ENCODE measurements around the gene PCDHGB5. TPM values are rescaled to one million over a fixed set of nuclear protein-coding genes. Genes with fewer than 3 reads are reported as not detected.
A peak's percentile ranks its signal among the peaks of the same experiment; 100 is the strongest.
"Not testable (repeated sequence)": the region's sequence is repeated elsewhere in the genome, so short reads cannot be mapped to it uniquely, and the experiment has no call there.

PCDHGB5 gene
- 6.0 TPM for total RNA-seq
- long read RNA-seq = 0 reads

GRCh38 chr5:141397756-141398551, at the start of gene PCDHGB5:
Gene PCDHGB5, plus strand, starts transcription at chr5:141397947. Its CDS starts 181 bp downstream, at chr5:141398128.
- Histone ChIP-seq H3K27ac (replicated peaks) (peak within 1 kb of the TSS; percentile 61), H3K36me3 (peaks cover 25% of the 10 kb centered on the region), H3K4me1 (peaks cover 24% of the 10 kb centered on the region), H3K4me3 (peak within 1 kb of the TSS; percentile 59), H3K9me3 (replicated peaks) (peaks cover 93% of the 10 kb centered on the region)
- intact Hi-C loops (cut with micrococcal nuclease); H3K27me3 ChIP-seq (ENCODE audit: low read depth): not testable (repeated sequence)
- peak; percentile 73 for TF ChIP-seq CTCF (IDR thresholded peaks at IDR 0.05; ENCODE audit: borderline replicate concordance)
- peak; percentile 48 for DNase-seq

- H3K4me1 ChIP-seq = peaks cover 59% of the 10 kb centered on the region
- H3K4me3 ChIP-seq = peak within 1 kb of the TSS; percentile 54
- H3K27me3 ChIP-seq (ENCODE audit: low read depth) = no peaks in the 10 kb centered on the region
- peaks cover 22% of the 10 kb centered on the region for H3K36me3 ChIP-seq
- peaks cover 98% of the 10 kb centered on the region for H3K9me3 ChIP-seq (replicated peaks)
- TF ChIP-seq CTCF (IDR thresholded peaks at IDR 0.05; ENCODE audit: borderline replicate concordance) = peak; percentile 74
- DNase-seq = no peak
- peak within 1 kb of the TSS; percentile 50 for H3K27ac ChIP-seq (replicated peaks)
- intact Hi-C loops (cut with micrococcal nuclease) = no loop called here
Measured at GRCh38 chr5:141349917-141350619, 47.7 kb upstream of the PCDHGB5 start, which contains the start of gene PCDHGB1. Gene PCDHGB1, plus strand, starts transcription at chr5:141350099. Its CDS starts 162 bp downstream, at chr5:141350261.

- no peak for TF ChIP-seq CTCF (IDR thresholded peaks at IDR 0.05; ENCODE audit: borderline replicate concordance)
- Histone ChIP-seq H3K4me1 (peaks cover 61% of the 10 kb centered on the region), H3K27me3 (ENCODE audit: low read depth) (no peaks in the 10 kb centered on the region), H3K27ac (replicated peaks) (no peak overlapping the region), H3K4me3 (no peak overlapping the region), H3K9me3 (replicated peaks) (peaks cover 98% of the 10 kb centered on the region), H3K36me3 (peaks cover 27% of the 10 kb centered on the region)
- intact Hi-C loops (cut with micrococcal nuclease) = no loop called here
- DNase-seq = no peak
Measured at GRCh38 chr5:141351591-141351990, 46.2 kb upstream of the PCDHGB5 start.

DNA sequence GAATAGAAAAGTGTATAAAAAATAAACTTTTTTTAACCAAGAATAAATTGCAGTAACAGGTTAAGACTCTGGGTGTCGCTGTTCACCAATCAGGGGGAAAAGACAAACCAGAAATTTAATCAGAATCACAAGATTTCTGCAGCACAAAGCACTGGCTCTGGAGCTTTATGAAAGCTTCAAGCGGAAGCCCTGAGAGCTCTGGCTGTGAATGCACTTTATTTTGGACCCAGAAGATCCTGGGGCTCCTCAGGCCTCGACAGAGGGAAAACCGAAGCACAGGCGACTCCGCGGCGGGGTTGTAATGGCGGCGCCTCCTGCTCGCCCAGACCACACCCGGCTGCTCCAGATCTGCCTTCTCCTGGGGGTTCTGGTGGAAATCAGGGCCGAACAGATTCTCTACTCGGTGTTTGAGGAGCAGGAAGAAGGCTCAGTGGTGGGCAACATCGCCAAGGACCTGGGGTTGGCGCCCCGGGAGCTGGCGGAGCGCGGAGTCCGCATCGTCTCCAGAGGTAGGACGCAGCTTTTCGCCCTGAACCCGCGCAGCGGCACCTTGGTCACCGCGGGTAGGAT, 42.8 kb upstream of the PCDHGB5 start, which contains the start of gene PCDHGA4:
Gene PCDHGA4 (plus strand): TSS at position 122 of the 570 bp plus-strand sequence. CDS start 87 bp downstream, at position 209.
- intact Hi-C loops (cut with micrococcal nuclease) = no loop called here

More for the DNA sequence above, 42.8 kb upstream of the PCDHGB5 start, which contains the start of gene PCDHGA4:
- Histone ChIP-seq H3K4me1 (peaks cover 58% of the 10 kb centered on the region), H3K27ac (replicated peaks) (peak within 1 kb of the TSS; percentile 21), H3K9me3 (replicated peaks) (peaks cover 98% of the 10 kb centered on the region), H3K36me3 (peaks cover 21% of the 10 kb centered on the region), H3K4me3 (peak within 1 kb of the TSS; percentile 54), H3K27me3 (ENCODE audit: low read depth) (no peaks in the 10 kb centered on the region)
- TF ChIP-seq CTCF (IDR thresholded peaks at IDR 0.05; ENCODE audit: borderline replicate concordance) = peak; percentile 61
- DNase-seq = no peak
